SK-N-SH treated with all-trans-retinoic acid at 6 μM for 48 hours (cell line): ENCODE measurements around the gene TOM1.

Source experiments
- ATAC-seq: fragments of 200-7000 bp; cut with Tn5 transposase; 3 replicates; pipeline ENCODE4 v1.9.1; 2020; ENCODE audit warnings: mild to moderate bottlenecking, moderate library complexity
- ARNTL ChIP-seq: fragments of 450-650 bp; formaldehyde crosslinking; IDR thresholded peaks from 2 replicates; pipeline ENCODE4 v1.5.0; 2020; ENCODE audit warnings: low read depth, mild to moderate bottlenecking, moderate library complexity, borderline replicate concordance
- BACH2 ChIP-seq: fragments of 250-450 bp; sonication (Bioruptor Pico); IDR thresholded peaks from 2 replicates; pipeline ENCODE4 v1.9.0; 2021; ENCODE audit warnings: mild to moderate bottlenecking, borderline replicate concordance
- GLIS3 ChIP-seq: fragments of 250-450 bp; sonication (Bioruptor Pico); IDR thresholded peaks from 2 replicates; pipeline ENCODE4 v1.5.0; 2020; ENCODE audit warnings: mild to moderate bottlenecking, moderate library complexity
- ISL1 ChIP-seq: fragments of 250-450 bp; sonication (Bioruptor Pico); IDR thresholded peaks from 2 replicates; pipeline ENCODE4 v2.1.2; 2022; ENCODE audit warnings: mild to moderate bottlenecking, moderate library complexity
- OSR1 ChIP-seq: fragments of 250-450 bp; sonication (Bioruptor Pico); IDR thresholded peaks from 2 replicates; pipeline ENCODE4 v1.8.0; 2022; ENCODE audit warnings: moderate library complexity, mild to moderate bottlenecking, inconsistent platforms
- PPARA ChIP-seq: fragments of 250-450 bp; sonication (Bioruptor Pico); IDR thresholded peaks from 2 replicates; pipeline ENCODE4 v1.5.0; 2020; ENCODE audit warnings: mild to moderate bottlenecking, borderline replicate concordance
- RARB ChIP-seq: fragments of 250-450 bp; sonication (Bioruptor Pico); IDR thresholded peaks from 2 replicates; pipeline ENCODE4 v1.8.0; 2021; ENCODE audit warnings: mild to moderate bottlenecking, moderate library complexity
- TCF4 ChIP-seq: fragments of 250-450 bp; sonication (Bioruptor Pico); IDR thresholded peaks from 2 replicates; pipeline ENCODE4 v1.8.0; 2021; ENCODE audit warnings: mild to moderate bottlenecking, moderate library complexity, borderline replicate concordance
- TOX ChIP-seq: fragments of 250-450 bp; sonication (Bioruptor Pico); IDR thresholded peaks from 2 replicates; pipeline ENCODE4 v1.8.0; 2021; ENCODE audit warnings: mild to moderate bottlenecking, moderate library complexity, borderline replicate concordance
- ZFP3 ChIP-seq: fragments of 250-450 bp; sonication (Bioruptor Pico); IDR thresholded peaks from 2 replicates; pipeline ENCODE4 v1.5.0; 2020; ENCODE audit warnings: mild to moderate bottlenecking, moderate library complexity
- ZFP30 ChIP-seq: fragments of 450-650 bp; formaldehyde crosslinking; IDR thresholded peaks from 2 replicates; pipeline ENCODE4 v1.5.0; 2022; ENCODE audit warnings: mild to moderate bottlenecking, moderate library complexity
- ZNF565 ChIP-seq: fragments of 450-650 bp; formaldehyde crosslinking; conservative IDR thresholded peaks from 2 replicates; pipeline ENCODE4 v1.5.0; 2020; ENCODE audit warnings: low read depth, mild to moderate bottlenecking, moderate library complexity
- ZNF70 ChIP-seq: fragments of 450-650 bp; formaldehyde crosslinking; IDR thresholded peaks from 2 replicates; pipeline ENCODE4 v1.5.0; 2020; ENCODE audit warnings: mild to moderate bottlenecking, moderate library complexity
- ZNF8 ChIP-seq: fragments of 450-650 bp; formaldehyde crosslinking; IDR thresholded peaks from 2 replicates; pipeline ENCODE4 v1.5.0; 2020; ENCODE audit warnings: mild to moderate bottlenecking, moderate library complexity
- TF ChIP-seq, protein P1 (sequence below): fragments of 250-450 bp; sonication (Bioruptor Pico); IDR thresholded peaks from 2 replicates; pipeline ENCODE4 v1.5.0; 2020; ENCODE audit warnings: mild to moderate bottlenecking, moderate library complexity
- TF ChIP-seq, protein P2 (sequence below): fragments of 250-450 bp; sonication (Bioruptor Pico); IDR thresholded peaks from 2 replicates; pipeline ENCODE4 v1.5.1; 2021; ENCODE audit warnings: mild to moderate bottlenecking, moderate library complexity
- TF ChIP-seq, protein P3 (sequence below): fragments of 250-450 bp; sonication (Bioruptor Pico); IDR thresholded peaks from 2 replicates; pipeline ENCODE4 v1.5.1; 2020; ENCODE audit warnings: low read depth, mild to moderate bottlenecking, moderate library complexity
- TF ChIP-seq, protein P4 (sequence below): fragments of 250-450 bp; sonication (Bioruptor Pico); IDR thresholded peaks from 2 replicates; pipeline ENCODE4 v1.8.0; 2020; ENCODE audit warnings: mild to moderate bottlenecking, moderate library complexity, borderline replicate concordance

Gene TOM1

DNA sequence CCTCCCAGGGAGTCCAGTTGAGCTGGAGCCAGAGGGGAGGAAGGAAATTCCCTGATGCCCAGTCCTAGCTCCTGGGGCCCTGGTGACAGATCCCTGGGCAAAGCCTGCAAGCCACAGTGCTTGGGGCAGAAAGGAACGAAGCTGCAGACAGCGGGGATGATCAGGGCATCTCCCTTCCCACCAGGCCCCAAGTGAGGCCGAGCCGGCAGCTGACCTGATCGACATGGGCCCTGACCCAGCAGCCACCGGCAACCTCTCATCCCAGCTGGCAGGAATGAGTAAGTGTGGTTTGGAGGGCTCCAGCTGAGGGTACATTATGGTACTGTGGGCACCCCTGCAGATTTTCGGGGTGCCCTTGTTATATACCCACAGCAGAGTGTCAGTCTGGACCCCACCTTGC lies 33.5 kb downstream of the TOM1 start:
- TF ChIP-seq RARB (CRISPR knock-in tag) (no peak), TCF4 (CRISPR knock-in tag) (no peak), ZFP3 (no peak), ISL1 (CRISPR knock-in tag) (no peak), ZFP30 (no peak), ZNF565 (no peak), ZNF8 (CRISPR knock-in tag) (no peak), GLIS3 (CRISPR knock-in tag) (no peak), ARNTL (CRISPR knock-in tag) (no peak), OSR1 (CRISPR knock-in tag) (no peak)
- TF ChIP-seq, protein P1, sequence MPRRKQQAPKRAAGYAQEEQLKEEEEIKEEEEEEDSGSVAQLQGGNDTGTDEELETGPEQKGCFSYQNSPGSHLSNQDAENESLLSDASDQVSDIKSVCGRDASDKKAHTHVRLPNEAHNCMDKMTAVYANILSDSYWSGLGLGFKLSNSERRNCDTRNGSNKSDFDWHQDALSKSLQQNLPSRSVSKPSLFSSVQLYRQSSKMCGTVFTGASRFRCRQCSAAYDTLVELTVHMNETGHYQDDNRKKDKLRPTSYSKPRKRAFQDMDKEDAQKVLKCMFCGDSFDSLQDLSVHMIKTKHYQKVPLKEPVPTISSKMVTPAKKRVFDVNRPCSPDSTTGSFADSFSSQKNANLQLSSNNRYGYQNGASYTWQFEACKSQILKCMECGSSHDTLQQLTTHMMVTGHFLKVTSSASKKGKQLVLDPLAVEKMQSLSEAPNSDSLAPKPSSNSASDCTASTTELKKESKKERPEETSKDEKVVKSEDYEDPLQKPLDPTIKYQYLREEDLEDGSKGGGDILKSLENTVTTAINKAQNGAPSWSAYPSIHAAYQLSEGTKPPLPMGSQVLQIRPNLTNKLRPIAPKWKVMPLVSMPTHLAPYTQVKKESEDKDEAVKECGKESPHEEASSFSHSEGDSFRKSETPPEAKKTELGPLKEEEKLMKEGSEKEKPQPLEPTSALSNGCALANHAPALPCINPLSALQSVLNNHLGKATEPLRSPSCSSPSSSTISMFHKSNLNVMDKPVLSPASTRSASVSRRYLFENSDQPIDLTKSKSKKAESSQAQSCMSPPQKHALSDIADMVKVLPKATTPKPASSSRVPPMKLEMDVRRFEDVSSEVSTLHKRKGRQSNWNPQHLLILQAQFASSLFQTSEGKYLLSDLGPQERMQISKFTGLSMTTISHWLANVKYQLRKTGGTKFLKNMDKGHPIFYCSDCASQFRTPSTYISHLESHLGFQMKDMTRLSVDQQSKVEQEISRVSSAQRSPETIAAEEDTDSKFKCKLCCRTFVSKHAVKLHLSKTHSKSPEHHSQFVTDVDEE (CRISPR knock-in tag) = no peak
- TF ChIP-seq, protein P2, sequence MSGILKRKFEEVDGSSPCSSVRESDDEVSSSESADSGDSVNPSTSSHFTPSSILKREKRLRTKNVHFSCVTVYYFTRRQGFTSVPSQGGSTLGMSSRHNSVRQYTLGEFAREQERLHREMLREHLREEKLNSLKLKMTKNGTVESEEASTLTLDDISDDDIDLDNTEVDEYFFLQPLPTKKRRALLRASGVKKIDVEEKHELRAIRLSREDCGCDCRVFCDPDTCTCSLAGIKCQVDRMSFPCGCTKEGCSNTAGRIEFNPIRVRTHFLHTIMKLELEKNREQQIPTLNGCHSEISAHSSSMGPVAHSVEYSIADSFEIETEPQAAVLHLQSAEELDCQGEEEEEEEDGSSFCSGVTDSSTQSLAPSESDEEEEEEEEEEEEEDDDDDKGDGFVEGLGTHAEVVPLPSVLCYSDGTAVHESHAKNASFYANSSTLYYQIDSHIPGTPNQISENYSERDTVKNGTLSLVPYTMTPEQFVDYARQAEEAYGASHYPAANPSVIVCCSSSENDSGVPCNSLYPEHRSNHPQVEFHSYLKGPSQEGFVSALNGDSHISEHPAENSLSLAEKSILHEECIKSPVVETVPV (CRISPR knock-in tag) = no peak
- no peak for ATAC-seq

DNA sequence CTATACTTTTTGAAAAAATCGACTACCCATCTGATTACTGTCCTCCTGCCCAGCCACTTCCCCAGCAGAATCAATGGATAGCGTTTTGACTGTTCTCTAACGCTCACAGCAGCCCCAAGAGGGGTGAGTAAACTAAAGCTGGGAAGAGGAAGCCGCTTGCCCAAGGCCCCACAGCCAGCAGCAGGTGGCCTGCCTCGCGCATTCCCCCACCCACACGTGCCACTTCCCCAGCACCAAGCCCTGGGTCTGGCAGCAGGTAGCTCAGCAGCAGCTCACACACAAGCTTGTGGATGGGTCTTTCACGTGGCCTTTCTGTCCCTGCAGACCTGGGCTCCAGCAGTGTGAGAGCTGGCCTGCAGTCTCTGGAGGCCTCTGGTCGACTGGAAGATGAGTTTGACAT lies 34.3 kb downstream of the TOM1 start:
- no peak for ATAC-seq
- TF ChIP-seq PPARA (CRISPR knock-in tag) = no peak
- TF ChIP-seq, protein P1 (CRISPR knock-in tag) = no peak
- no peak for TF ChIP-seq GLIS3 (CRISPR knock-in tag)
- TF ChIP-seq, protein P2 (CRISPR knock-in tag) = no peak
- TF ChIP-seq ZNF8 (CRISPR knock-in tag) = no peak
- no peak for TF ChIP-seq ZFP3
- TF ChIP-seq ARNTL (CRISPR knock-in tag) = no peak
- no peak for TF ChIP-seq ZFP30
- TF ChIP-seq, protein P3, sequence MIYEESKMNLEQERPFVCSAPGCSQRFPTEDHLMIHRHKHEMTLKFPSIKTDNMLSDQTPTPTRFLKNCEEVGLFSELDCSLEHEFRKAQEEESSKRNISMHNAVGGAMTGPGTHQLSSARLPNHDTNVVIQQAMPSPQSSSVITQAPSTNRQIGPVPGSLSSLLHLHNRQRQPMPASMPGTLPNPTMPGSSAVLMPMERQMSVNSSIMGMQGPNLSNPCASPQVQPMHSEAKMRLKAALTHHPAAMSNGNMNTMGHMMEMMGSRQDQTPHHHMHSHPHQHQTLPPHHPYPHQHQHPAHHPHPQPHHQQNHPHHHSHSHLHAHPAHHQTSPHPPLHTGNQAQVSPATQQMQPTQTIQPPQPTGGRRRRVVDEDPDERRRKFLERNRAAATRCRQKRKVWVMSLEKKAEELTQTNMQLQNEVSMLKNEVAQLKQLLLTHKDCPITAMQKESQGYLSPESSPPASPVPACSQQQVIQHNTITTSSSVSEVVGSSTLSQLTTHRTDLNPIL (CRISPR knock-in tag) = no peak
- TF ChIP-seq RARB (CRISPR knock-in tag) = no peak
- TF ChIP-seq, all 23 proteins: peak for 0

DNA sequence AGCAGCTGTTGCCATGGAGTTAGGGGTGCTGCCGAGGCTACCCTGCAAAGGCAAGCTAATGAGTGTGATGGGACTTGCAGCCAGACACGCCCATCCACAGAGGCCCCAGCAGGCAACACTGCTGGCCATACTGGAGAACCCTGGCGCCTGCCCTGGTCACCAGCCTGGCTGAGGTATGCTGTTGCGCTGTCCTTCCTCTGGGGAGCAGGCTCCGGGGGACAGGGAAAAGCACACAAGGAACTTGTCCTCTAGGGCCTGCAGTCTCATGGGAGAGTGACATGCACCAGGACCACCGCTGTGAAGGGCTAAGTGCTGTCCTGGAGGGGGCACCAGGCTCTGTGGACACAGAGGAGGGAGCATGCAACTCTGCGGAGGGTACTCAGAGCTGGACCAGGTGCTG lies 35.8 kb downstream of the TOM1 start:
- ATAC-seq = peak; percentile 30

More for the DNA sequence above, 35.8 kb downstream of the TOM1 start:
- TF ChIP-seq, protein P3 (CRISPR knock-in tag) = no peak
- TF ChIP-seq ZNF70 (CRISPR knock-in tag) (0 out of 2 replicates have a peak, but pooled peaks have one; percentile 15), ZNF565 (no peak), TOX (CRISPR knock-in tag) (no peak), ZNF8 (CRISPR knock-in tag) (no peak), ARNTL (CRISPR knock-in tag) (no peak), BACH2 (CRISPR knock-in tag) (no peak)
- TF ChIP-seq, protein P4, sequence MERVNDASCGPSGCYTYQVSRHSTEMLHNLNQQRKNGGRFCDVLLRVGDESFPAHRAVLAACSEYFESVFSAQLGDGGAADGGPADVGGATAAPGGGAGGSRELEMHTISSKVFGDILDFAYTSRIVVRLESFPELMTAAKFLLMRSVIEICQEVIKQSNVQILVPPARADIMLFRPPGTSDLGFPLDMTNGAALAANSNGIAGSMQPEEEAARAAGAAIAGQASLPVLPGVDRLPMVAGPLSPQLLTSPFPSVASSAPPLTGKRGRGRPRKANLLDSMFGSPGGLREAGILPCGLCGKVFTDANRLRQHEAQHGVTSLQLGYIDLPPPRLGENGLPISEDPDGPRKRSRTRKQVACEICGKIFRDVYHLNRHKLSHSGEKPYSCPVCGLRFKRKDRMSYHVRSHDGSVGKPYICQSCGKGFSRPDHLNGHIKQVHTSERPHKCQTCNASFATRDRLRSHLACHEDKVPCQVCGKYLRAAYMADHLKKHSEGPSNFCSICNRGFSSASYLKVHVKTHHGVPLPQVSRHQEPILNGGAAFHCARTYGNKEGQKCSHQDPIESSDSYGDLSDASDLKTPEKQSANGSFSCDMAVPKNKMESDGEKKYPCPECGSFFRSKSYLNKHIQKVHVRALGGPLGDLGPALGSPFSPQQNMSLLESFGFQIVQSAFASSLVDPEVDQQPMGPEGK = no peak
- TF ChIP-seq, all 23 proteins: peak for 1
